H1 (cell line): Measurements from ENCODE around the gene ASTN2. TPM values are rescaled to one million over a fixed set of nuclear protein-coding genes. Genes with fewer than 3 reads are reported as not detected.

Experiments
- BRCA1 ChIP-seq: IDR thresholded peaks from 2 replicates; pipeline ENCODE4 v1.6.1; 2012; ENCODE audit warnings: low read depth, low read length, improper control_type of control experiment
- CTCF ChIP-seq, 3 experiments: IDR thresholded peaks; 1 replicate in 2 of 3; 2 replicates in 1 of 3; pipeline versions ENCODE4 v1.5.1 to v1.6.1; 2011; ENCODE audit warnings: low read length in 3 of 3, mild to moderate bottlenecking in 3 of 3, inconsistent platforms in 2 of 3, low read depth in 1 of 3, moderate library complexity in 1 of 3; ENCODE audit not compliant: insufficient read depth in 1 of 3; ENCODE audit errors: control extremely low read depth in 1 of 3
- EZH2 ChIP-seq: fragments of 200-600 bp; sonication (generic); IDR thresholded peaks from 2 replicates; pipeline ENCODE4 v1.7.1; 2012; ENCODE audit warnings: low read depth, mild to moderate bottlenecking, moderate library complexity, low read length, inconsistent platforms; ENCODE audit not compliant: severe bottlenecking
- MAFK ChIP-seq: IDR thresholded peaks from 2 replicates; pipeline ENCODE4 v1.6.1; 2012; ENCODE audit warnings: low read depth, mild to moderate bottlenecking, improper control_type of control experiment, low read length
- NANOG ChIP-seq: IDR thresholded peaks from 2 replicates; pipeline ENCODE4 v1.6.1; 2011; ENCODE audit warnings: low read length, low read depth, mild to moderate bottlenecking, inconsistent platforms; ENCODE audit not compliant: insufficient read depth, poor library complexity, severe bottlenecking
- POU5F1 ChIP-seq: IDR thresholded peaks from 2 replicates; pipeline ENCODE4 v1.6.1; 2011; ENCODE audit warnings: low read depth, mild to moderate bottlenecking, low read length, moderate library complexity
- RFX5 ChIP-seq: IDR thresholded peaks from 2 replicates; pipeline ENCODE4 v1.6.1; 2011; ENCODE audit warnings: low read depth, low read length, improper control_type of control experiment, borderline replicate concordance
- polyA plus RNA-seq, 7 experiments: library from polyadenylated mRNA; depleted of rRNA in 3 of 7; stranded (reverse) in 5 of 7; unstranded in 2 of 7; fragments of >200 nt in 5 of 7; fragments of 200-250 nt in 2 of 7; gene quantifications; 1 replicate in 5 of 7; 2 replicates in 1 of 7; 4 replicates in 1 of 7; pipeline versions ENCODE4 v1.2.1 to v1.2.3, GENCODE V29; 2011 to 2013; ENCODE audit warnings: missing spikeins in 2 of 7, mixed read lengths in 2 of 7
- total RNA-seq: library from RNA; stranded (reverse); fragmentation: NEBNext Ultra II Directional; extraction: Animal tissue kit (Norgen Biotek cat#: 25700); gene quantifications from 2 replicates; pipeline ENCODE4 v1.2.1, GENCODE V29; 2021
- TF ChIP-seq, protein P1 (sequence below): fragments of 300-600 bp; sonication (generic); IDR thresholded peaks from 2 replicates; pipeline ENCODE4 v1.7.1; 2012; ENCODE audit warnings: low read length, moderate library complexity, mild to moderate bottlenecking, inconsistent platforms; ENCODE audit not compliant: insufficient replicate concordance

The ASTN2 gene
- total and polyA plus RNA-seq, 2 of the 8 experiments (the other 6 are each of a cell fraction or from before 2014, with no cell fraction given) = 8.2 to 13.7 TPM

GRCh38 chr9:117282541-117282940 is 132.3 kb downstream of the ASTN2 start (continued):
- TF ChIP-seq, protein P1, sequence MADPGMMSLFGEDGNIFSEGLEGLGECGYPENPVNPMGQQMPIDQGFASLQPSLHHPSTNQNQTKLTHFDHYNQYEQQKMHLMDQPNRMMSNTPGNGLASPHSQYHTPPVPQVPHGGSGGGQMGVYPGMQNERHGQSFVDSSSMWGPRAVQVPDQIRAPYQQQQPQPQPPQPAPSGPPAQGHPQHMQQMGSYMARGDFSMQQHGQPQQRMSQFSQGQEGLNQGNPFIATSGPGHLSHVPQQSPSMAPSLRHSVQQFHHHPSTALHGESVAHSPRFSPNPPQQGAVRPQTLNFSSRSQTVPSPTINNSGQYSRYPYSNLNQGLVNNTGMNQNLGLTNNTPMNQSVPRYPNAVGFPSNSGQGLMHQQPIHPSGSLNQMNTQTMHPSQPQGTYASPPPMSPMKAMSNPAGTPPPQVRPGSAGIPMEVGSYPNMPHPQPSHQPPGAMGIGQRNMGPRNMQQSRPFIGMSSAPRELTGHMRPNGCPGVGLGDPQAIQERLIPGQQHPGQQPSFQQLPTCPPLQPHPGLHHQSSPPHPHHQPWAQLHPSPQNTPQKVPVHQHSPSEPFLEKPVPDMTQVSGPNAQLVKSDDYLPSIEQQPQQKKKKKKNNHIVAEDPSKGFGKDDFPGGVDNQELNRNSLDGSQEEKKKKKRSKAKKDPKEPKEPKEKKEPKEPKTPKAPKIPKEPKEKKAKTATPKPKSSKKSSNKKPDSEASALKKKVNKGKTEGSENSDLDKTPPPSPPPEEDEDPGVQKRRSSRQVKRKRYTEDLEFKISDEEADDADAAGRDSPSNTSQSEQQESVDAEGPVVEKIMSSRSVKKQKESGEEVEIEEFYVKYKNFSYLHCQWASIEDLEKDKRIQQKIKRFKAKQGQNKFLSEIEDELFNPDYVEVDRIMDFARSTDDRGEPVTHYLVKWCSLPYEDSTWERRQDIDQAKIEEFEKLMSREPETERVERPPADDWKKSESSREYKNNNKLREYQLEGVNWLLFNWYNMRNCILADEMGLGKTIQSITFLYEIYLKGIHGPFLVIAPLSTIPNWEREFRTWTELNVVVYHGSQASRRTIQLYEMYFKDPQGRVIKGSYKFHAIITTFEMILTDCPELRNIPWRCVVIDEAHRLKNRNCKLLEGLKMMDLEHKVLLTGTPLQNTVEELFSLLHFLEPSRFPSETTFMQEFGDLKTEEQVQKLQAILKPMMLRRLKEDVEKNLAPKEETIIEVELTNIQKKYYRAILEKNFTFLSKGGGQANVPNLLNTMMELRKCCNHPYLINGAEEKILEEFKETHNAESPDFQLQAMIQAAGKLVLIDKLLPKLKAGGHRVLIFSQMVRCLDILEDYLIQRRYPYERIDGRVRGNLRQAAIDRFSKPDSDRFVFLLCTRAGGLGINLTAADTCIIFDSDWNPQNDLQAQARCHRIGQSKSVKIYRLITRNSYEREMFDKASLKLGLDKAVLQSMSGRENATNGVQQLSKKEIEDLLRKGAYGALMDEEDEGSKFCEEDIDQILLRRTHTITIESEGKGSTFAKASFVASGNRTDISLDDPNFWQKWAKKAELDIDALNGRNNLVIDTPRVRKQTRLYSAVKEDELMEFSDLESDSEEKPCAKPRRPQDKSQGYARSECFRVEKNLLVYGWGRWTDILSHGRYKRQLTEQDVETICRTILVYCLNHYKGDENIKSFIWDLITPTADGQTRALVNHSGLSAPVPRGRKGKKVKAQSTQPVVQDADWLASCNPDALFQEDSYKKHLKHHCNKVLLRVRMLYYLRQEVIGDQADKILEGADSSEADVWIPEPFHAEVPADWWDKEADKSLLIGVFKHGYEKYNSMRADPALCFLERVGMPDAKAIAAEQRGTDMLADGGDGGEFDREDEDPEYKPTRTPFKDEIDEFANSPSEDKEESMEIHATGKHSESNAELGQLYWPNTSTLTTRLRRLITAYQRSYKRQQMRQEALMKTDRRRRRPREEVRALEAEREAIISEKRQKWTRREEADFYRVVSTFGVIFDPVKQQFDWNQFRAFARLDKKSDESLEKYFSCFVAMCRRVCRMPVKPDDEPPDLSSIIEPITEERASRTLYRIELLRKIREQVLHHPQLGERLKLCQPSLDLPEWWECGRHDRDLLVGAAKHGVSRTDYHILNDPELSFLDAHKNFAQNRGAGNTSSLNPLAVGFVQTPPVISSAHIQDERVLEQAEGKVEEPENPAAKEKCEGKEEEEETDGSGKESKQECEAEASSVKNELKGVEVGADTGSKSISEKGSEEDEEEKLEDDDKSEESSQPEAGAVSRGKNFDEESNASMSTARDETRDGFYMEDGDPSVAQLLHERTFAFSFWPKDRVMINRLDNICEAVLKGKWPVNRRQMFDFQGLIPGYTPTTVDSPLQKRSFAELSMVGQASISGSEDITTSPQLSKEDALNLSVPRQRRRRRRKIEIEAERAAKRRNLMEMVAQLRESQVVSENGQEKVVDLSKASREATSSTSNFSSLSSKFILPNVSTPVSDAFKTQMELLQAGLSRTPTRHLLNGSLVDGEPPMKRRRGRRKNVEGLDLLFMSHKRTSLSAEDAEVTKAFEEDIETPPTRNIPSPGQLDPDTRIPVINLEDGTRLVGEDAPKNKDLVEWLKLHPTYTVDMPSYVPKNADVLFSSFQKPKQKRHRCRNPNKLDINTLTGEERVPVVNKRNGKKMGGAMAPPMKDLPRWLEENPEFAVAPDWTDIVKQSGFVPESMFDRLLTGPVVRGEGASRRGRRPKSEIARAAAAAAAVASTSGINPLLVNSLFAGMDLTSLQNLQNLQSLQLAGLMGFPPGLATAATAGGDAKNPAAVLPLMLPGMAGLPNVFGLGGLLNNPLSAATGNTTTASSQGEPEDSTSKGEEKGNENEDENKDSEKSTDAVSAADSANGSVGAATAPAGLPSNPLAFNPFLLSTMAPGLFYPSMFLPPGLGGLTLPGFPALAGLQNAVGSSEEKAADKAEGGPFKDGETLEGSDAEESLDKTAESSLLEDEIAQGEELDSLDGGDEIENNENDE = no peak
- TF ChIP-seq MAFK (no peak), CTCF (IDR thresholded peaks at IDR 0.05; ENCODE audit: control extremely low read depth in 1 of 3, insufficient read depth in 1 of 3, low read depth in 1 of 3, low read length in 3 of 3) (no peak), EZH2 (no peak), BRCA1 (no peak), POU5F1 (no peak), NANOG (no peak), RFX5 (no peak)
